Stimulated activated CD8-positive, alpha-beta memory T cell treated with anti-CD3 and anti-CD28 coated beads, Interleukin-12 subunit alpha, Interleukin-12 subunit beta, amount 100 ng/mL, for 4 hours (primary cell): ENCODE data around the gene GRM4.

Experiments used
- DNase-seq: peaks from one replicate; pipeline ENCODE4 v3.0.0-alpha.2; 2020; ENCODE audit warnings: low read depth

GRM4 gene

GRCh38 chr6:34041385-34041784, 104.5 kb downstream of the GRM4 start:
- no peak for DNase-seq

DNA sequence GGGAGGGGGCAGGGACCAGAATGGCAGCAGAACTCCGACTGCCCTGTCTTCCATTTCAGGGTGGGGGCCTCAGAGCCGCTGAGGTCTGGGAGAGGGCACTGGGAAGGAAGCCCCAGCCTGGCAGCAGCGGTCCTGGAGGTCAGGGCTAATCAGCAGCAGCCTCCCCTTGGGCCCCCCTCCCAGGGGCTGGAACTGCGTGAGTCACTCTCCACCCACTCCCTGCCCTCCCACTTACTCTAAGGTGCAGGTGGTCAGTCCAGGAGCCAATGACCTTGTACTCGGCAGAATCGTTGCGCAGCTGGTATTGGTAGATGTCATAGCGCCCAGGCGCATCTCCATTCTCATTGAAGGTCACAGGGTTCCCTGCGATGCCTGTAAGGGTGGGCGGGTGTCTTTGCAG, 105.9 kb downstream of the GRM4 start:
- DNase-seq: no peak

DNA sequence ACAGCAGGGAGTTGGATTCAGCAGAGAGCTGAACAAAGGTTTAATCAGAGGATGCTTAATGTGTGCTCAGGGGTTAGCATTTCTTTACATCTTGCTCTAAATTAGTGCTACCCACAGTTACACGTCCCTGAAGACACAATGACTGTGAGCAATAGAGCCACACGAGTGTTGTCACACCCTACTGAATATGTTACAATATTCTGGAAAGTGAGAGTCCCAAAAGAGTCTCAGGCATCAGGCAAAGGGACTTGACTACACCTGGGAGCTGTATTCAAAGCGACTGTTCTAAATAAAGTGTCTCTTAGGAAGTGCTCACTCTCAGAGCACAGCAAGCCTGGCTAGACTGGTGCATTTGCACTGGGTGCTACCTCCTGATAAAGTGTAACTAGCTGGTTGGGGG, 108.7 kb downstream of the GRM4 start:
- no peak for DNase-seq

DNA sequence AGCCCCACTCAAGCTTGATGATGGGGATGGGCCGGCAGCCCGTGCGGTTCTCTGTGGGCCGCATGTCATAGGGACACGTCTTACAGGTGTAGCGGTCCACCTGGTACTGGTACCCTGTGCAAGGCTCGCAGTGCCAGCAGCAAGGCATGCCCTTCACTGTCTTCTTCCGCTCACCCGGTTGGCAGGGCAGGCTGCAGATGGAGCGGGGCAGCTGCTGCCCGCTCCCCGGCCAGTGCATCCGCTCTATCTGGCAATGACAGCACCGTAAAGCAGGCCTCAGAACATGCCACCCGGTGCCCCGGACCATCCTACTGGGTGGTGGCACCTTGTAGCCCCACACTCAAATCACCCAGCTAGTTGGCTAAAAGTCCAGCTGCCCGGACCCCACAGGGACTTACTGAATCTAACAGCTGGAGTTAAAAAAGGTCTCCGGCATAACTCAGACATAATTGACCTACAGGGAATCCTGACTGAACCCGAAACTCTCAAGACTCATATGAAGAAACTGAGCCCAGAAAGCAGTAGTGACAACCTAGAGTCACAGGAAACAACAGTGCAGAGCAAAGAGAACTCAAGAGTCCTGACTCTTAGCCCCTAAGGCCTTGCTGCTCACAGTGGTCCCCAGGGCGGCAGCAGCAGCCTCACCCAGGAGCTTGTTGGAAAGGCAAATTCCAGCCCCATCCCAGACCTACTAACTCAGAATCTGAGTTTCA, 109.4 kb downstream of the GRM4 start:
- DNase-seq: no peak

DNA sequence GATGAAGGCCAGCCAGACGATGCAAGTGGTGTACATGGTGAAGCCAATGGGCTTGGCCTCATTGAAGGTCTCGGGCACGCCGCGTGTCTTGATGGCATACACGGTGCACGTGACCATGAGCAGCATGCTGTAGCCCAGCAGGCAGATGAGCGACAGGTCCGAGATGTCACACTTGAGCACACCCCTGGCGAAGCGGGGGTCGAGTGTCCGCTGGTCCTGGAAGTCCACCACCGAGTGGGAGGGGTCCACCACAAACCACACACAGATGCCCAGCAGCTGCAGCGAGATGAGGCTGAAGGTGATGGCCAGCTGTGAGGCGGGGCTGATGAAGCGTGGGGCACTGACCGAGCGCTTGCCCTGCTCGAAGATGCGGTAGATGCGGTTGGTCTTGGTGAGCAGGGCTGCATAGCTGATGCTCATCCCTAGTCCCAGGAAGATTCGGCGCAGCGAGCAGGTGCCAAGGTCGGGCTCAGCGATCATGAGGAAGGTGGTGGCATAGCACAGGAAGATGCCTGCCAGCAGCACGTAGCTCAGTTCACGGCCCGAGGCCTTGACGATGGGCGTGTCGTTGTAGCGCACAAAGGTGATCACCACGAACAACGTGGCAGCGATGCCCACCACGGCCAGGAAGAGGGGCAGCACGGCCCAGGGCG, 110.1 kb downstream of the GRM4 start:
- no peak for DNase-seq

DNA sequence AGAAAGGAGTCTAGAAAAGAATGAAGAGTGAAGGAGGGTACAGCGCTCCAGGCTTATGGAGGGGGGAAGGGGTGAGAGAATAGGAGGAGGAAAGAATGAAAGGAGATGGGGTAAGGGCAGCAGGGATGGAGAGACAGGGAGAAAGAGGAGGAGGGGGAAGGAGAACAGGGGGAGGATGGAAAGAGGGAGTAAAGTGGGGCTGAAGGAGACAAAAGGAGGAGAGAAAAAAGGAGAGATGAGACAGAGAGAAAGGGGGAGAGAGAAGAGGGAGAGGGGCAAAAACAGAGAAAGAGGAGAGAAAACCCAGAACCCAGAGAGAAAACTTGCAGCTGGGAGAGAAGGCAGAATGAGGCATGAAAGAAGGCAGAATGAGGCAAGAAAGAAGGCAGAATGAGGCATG, 110.7 kb downstream of the GRM4 start:
- DNase-seq: no peak

GRCh38 chr6:34032856-34033255, 113.0 kb downstream of the GRM4 start:
- no peak for DNase-seq

DNA sequence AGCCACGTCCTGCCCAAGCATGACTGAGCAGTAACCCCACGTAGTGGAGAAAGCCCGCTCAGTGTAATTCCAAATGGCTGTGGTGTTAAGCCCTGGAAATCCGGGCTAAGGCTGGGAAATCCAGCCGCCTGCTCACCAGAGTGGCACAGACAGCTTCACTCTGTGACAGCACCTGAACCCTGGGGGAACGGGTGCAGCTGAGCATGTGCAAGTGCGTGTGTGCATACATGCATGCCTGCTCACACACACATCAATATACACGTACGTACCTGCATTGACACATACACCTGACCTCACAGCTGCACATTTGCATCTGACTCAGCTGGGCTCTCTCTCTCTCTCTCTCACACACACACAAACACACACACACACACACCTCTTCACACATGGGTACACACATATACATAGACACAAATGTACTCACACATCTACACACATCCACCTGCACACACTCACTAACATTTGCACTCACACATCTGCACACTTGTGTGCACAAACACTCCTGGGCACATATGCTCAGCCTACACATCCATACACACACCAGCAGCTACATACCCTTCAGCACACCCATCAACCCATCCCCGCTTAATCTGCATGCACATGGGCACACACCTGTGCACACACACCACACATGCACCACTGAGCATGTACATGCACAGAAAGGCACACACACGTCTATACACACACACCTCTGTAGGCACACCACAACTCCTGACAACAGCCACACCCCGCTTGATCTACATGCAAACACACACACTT, 114.1 kb downstream of the GRM4 start:
- no peak for DNase-seq

- DNase-seq: no peak
These were observed 114.9 kb downstream of the GRM4 start for GRCh38 chr6:34030831-34031624.

DNA sequence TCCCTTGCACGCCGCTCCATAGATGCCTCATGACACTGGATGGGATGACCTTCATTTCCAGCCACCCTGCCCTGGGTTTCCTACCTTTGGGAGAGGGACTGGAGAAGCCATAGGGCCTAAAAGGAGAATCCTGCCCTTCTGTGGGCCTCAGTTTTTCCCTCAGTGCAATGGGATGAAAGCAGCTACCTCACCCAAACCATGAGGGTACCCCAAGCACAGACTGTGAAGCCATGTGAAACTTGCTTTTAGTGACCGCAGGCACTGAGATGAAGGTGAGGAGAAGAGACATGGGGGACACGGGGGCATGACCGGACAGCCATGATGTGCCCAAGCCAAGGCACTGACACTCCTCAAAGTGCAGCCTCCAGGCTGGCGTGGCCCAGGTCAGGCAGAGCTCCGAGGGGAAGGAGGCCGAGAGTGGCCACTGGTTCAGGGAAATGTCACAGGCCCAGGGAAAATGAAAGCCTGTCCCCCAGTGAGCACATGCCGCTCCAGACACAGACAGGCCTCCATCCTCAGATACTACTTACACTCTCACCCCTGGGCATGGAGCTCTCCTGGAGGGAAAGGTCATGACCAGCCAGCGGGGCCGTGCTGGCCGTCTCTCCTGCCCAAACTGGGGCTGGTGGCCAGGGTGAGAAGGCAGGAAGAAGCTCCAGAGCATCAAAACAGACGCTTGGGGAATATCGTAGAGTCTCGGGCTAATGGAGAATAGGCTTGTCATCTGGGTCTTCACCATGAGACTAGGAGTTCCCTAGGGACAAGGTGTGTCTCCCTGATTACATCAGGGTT, 116.2 kb downstream of the GRM4 start:
- no peak for DNase-seq

DNA sequence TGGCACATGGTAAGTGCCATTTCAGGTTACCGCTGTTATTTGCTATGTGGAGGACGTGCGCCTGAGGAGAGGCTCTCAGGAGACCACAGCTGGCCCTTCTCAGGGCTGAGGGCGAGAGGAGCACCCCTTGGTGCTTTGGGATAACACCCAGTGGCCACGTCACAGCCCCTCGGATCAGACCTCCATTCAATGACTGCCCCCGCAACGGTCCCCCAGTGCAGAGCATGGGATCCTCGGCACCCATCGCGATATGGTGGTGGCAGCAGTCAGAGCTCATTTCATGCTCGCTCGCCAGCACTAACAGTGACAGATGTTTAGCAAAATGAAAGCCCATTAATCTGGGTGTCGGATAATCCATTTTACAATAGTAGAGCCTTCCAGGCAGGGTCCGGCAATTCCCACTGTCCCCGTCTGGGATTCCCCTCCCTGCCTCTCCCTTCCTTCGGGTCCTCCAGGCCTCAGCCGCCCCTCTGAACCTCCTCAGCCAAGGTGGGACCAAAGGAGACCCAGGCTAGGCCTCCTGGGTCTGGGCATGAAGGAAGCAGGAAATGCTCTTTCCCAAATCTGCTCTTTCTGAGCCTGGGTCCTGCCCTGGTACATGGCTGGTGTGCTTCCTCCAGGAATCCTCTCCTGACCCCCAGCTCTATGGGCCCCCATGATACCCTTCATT, 117.1 kb downstream of the GRM4 start:
- DNase-seq: no peak

- no peak for DNase-seq
These were observed 117.9 kb downstream of the GRM4 start for GRCh38 chr6:34027939-34028441.

- DNase-seq: peak; percentile 35
These were observed 118.4 kb downstream of the GRM4 start for GRCh38 chr6:34027445-34027936.

GRCh38 chr6:34025861-34026260, 120.0 kb downstream of the GRM4 start:
- no peak for DNase-seq

- no peak for DNase-seq
These were observed 120.6 kb downstream of the GRM4 start for GRCh38 chr6:34025112-34025807.

- DNase-seq: no peak
These were observed 123.0 kb downstream of the GRM4 start for GRCh38 chr6:34022873-34023255.

DNA sequence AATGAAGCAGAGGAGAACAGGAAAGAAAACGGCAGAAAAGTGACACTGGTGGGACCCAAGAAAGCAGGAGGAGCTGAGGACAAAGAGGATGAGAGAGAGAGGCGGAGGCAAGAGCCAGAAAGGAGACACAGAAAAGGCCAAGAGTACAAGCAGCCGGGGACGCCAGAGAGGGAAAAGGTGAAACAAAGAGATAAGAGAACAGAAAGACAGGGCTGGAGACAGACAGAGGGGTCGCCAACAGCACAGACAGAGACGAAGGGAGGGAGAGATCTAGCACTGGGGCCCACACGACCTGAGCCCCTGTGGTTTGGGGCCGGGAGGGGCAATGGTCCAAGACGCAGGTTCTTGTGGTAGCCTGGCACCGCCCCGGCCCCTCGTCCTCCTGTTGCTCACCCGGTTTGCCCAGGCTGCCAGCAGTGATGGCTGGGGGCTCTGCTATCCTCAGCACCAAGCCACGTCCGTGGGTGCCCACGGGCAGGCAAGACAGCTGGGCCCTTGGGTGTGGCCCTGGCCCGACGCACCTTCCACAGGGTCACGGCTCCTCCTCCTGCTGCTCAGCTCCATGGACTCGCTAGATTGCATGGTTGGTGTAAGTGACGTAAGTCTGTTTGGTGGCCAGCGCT, 123.5 kb downstream of the GRM4 start:
- no peak for DNase-seq

GRCh38 chr6:34021554-34022190, 124.2 kb downstream of the GRM4 start:
- no peak for DNase-seq
